Measurements from ENCODE around the gene MACF1. TPM values are rescaled to one million over a fixed set of nuclear protein-coding genes. Genes with fewer than 3 reads are reported as not detected.

Gene MACF1
- total RNA-seq, 1 donor from 2014 or later, result 386 TPM

DNA sequence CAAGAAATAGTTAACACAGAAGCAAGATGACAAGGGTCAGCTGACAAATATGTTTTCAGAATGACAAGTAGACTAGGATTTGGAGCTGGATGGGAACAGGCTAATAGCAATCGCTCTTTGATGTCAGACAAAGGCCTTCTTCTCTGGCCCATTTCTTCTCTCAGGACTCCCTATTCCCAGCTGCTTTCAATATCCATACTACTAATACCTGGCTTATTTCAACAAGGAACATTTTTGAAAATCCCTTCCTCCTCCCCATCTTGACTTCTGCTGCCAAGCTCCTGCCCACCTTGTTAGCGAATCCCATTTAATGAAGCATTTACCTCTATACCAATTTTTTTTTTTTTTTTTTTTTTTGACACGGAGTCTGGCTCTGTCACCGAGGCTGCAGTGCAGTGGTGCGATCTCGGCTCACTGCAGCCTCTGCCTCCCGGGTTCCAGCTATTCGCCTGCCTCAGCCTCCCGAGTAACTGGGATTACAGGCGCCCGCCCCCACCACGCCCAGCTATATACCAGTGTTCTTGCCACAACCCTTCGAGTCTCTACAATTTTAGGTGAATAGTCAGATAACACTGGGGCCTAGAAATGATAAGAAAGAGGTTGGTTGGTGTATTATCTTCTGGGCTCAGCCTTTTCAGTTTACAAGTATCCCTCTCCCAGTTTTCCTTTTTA, 68.4 kb downstream of the MACF1 start:
- no peak for TF ChIP-seq CTCF (IDR thresholded peaks at IDR 0.05)
- Mint-ChIP-seq H3K27ac (ENCODE audit: unreplicated experiment) (peak overlapping the region; percentile 75), H3K4me1 (ENCODE audit: low read depth) (peaks cover 57% of the 10 kb centered on the region), H3K36me3 (ENCODE audit: low read depth) (no peaks in the 10 kb centered on the region), H3K9me3 (ENCODE audit: low read depth) (no peaks in the 10 kb centered on the region), H3K4me3 (ENCODE audit: unreplicated experiment) (no peak overlapping the region), H3K27me3 (ENCODE audit: low read depth) (no peaks in the 10 kb centered on the region)
- no peak for DNase-seq (ENCODE audit: low spot score)

DNA sequence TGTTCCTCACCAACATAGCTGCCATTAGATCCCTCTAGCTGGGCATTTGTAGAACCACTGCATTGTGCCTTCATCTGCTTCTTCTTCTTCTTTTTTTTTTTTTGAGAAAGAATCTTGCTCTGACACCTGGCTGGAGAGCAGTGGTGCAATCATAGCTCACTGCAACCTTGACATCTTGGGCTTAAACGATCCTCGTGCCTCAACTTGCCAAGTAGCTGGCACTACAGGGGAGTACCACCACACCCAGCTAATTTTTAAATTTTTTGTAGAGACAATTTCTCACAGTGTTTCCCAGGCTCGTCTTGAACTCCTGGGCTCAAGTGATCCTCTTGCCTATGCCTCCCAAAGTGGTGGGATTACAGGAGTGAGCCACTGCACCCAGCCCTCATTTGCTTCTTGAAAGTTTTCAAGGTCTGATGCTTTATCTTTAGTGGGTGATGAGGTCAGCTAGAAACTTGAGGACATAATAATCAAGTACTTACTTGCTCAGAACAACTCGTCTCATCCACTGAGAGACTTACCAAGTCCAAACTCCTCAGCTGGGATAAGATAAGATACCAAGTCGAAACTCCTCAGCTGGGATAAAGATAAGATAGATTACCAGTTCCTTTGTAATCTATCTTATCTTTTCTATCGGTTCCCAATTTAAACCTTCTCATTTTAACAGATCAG, 71.5 kb downstream of the MACF1 start:
- no peaks in the 10 kb centered on the region for H3K27me3 Mint-ChIP-seq (ENCODE audit: low read depth)

DNA sequence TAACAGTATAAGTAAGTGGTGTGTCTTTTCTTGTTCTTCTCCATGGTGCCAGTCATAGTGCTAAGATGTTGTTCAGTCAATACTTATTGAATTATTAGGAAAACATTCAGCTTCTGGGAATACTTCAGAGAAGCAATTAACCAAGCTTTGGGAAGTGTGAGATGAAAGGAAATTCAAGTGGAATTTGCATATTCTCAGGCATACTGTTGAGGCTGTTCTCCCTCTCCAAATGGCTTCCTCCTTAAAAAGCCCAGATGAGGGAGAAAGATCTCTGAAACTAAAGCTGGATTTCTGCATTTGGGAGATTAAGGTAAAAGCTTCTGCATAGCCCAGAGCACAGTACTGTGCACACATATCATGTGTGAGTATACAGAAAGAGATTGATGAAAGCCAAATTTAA, 73.4 kb downstream of the MACF1 start:
- no peak for TF ChIP-seq CTCF (IDR thresholded peaks at IDR 0.05)
- Mint-ChIP-seq H3K36me3 (ENCODE audit: low read depth) (peaks cover 5% of the 10 kb centered on the region), H3K4me3 (ENCODE audit: unreplicated experiment) (no peak overlapping the region), H3K27ac (ENCODE audit: unreplicated experiment) (peak overlapping the region; percentile 68), H3K4me1 (ENCODE audit: low read depth) (peaks cover 30% of the 10 kb centered on the region), H3K9me3 (ENCODE audit: low read depth) (no peaks in the 10 kb centered on the region), H3K27me3 (ENCODE audit: low read depth) (no peaks in the 10 kb centered on the region)
- DNase-seq (ENCODE audit: low spot score), result no peak

More for the DNA sequence above, 71.5 kb downstream of the MACF1 start:
- Mint-ChIP-seq H3K36me3 (ENCODE audit: low read depth) (no peaks in the 10 kb centered on the region), H3K4me3 (ENCODE audit: unreplicated experiment) (no peak overlapping the region), H3K27ac (ENCODE audit: unreplicated experiment) (peak overlapping the region; percentile 37), H3K9me3 (ENCODE audit: low read depth) (no peaks in the 10 kb centered on the region), H3K4me1 (ENCODE audit: low read depth) (peaks cover 38% of the 10 kb centered on the region)
- no peak for DNase-seq (ENCODE audit: low spot score)
- TF ChIP-seq CTCF (IDR thresholded peaks at IDR 0.05), result no peak

GRCh38 chr1:39282537-39283216, 78.2 kb downstream of the MACF1 start:
- DNase-seq (ENCODE audit: low spot score), result no peak
- H3K27me3 Mint-ChIP-seq (ENCODE audit: low read depth), result no peaks in the 10 kb centered on the region
- H3K4me3 Mint-ChIP-seq (ENCODE audit: unreplicated experiment), result no peak overlapping the region
- TF ChIP-seq CTCF (IDR thresholded peaks at IDR 0.05), result no peak
- H3K27ac Mint-ChIP-seq (ENCODE audit: unreplicated experiment), result peak overlapping the region; percentile 30
- no peaks in the 10 kb centered on the region for H3K9me3 Mint-ChIP-seq (ENCODE audit: low read depth)
- peaks cover 27% of the 10 kb centered on the region for H3K36me3 Mint-ChIP-seq (ENCODE audit: low read depth)
- H3K4me1 Mint-ChIP-seq (ENCODE audit: low read depth), result peaks cover 31% of the 10 kb centered on the region

DNA sequence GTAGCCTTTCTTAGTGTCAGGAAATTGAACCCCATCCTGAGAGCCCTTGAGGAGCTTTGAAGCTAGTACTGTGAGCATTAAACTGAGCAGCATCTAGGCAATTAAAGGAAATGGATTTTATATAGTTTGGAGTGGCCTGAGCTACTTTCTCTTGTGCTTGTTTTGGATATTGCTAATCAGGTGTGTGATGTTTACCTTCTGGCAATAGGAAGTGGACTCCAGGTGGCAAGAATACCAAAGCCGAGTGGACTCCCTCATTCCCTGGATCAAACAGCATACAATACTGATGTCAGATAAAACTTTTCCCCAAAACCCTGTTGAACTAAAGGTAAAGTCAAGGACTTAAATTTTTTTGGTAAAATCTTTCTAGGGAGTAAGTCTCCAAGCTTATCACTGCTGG, 79.4 kb downstream of the MACF1 start:
- Mint-ChIP-seq H3K27me3 (ENCODE audit: low read depth) (no peaks in the 10 kb centered on the region), H3K27ac (ENCODE audit: unreplicated experiment) (no peak overlapping the region), H3K4me3 (ENCODE audit: unreplicated experiment) (no peak overlapping the region), H3K4me1 (ENCODE audit: low read depth) (peaks cover 25% of the 10 kb centered on the region), H3K9me3 (ENCODE audit: low read depth) (no peaks in the 10 kb centered on the region), H3K36me3 (ENCODE audit: low read depth) (peaks cover 31% of the 10 kb centered on the region)
- no peak for DNase-seq (ENCODE audit: low spot score)
- TF ChIP-seq CTCF (IDR thresholded peaks at IDR 0.05), result no peak

Measured in chondrocyte (in vitro differentiated cells).